Mesendoderm (in vitro differentiated cells): ENCODE results near the gene C4B.
"Not testable (repeated sequence)": the region's sequence is repeated elsewhere in the genome, so short reads cannot be mapped to it uniquely, and the experiment has no call there.

ENCODE experiments used
- DNase-seq: peaks from one replicate; pipeline ENCODE4 v3.0.0; 2013
- H2AK5ac ChIP-seq: 2 replicates; pipeline ENCODE4 v1.6.1; 2013; ENCODE audit warnings: low read length, inconsistent platforms
- H2BK120ac ChIP-seq: 2 replicates; pipeline ENCODE4 v1.6.1; 2013; ENCODE audit warnings: low read depth, mild to moderate bottlenecking, low read length, moderate library complexity, mixed read lengths
- H2BK15ac ChIP-seq: replicated peaks from 2 replicates; pipeline ENCODE4 v1.6.1; 2013; ENCODE audit warnings: low read depth, mild to moderate bottlenecking, moderate library complexity
- H2BK5ac ChIP-seq: 2 replicates; pipeline ENCODE4 v1.6.1; 2013; ENCODE audit warnings: low read length, inconsistent platforms
- H3K18ac ChIP-seq: 2 replicates; pipeline ENCODE4 v1.6.1; 2013; ENCODE audit warnings: mild to moderate bottlenecking, low read length, mixed read lengths
- H3K23ac ChIP-seq: one replicate; pipeline ENCODE4 v1.6.1; 2013; ENCODE audit warnings: low read length
- H3K27ac ChIP-seq: 2 replicates; pipeline ENCODE4 v1.5.1; 2013; ENCODE audit warnings: low read depth, mild to moderate bottlenecking, inconsistent platforms, low read length, moderate library complexity
- H3K27me3 ChIP-seq: 2 replicates; pipeline ENCODE4 v1.6.1; 2013; ENCODE audit warnings: low read length, control low read depth, mild to moderate bottlenecking, inconsistent platforms; ENCODE audit not compliant: insufficient read depth, poor library complexity
- H3K36me3 ChIP-seq: 2 replicates; pipeline ENCODE4 v1.6.1; 2013; ENCODE audit warnings: low read length, inconsistent platforms; ENCODE audit not compliant: control insufficient read depth, insufficient read depth
- H3K4ac ChIP-seq: one replicate; pipeline ENCODE4 v1.6.1; 2013; ENCODE audit warnings: low read depth, mild to moderate bottlenecking, low read length, moderate library complexity
- H3K4me1 ChIP-seq: 2 replicates; pipeline ENCODE4 v1.6.1; 2013; ENCODE audit warnings: low read depth, low read length, inconsistent platforms; ENCODE audit not compliant: control insufficient read depth
- H3K4me2 ChIP-seq: 2 replicates; pipeline ENCODE4 v1.6.1; 2013; ENCODE audit warnings: low read length
- H3K4me3 ChIP-seq: 2 replicates; pipeline ENCODE4 v1.5.1; 2013; ENCODE audit warnings: mild to moderate bottlenecking, low read length
- H3K56ac ChIP-seq: one replicate; pipeline ENCODE4 v1.6.1; 2013; ENCODE audit warnings: low read length
- H3K79me1 ChIP-seq: 2 replicates; pipeline ENCODE4 v1.6.1; 2013; ENCODE audit warnings: low read length, inconsistent platforms
- H3K79me2 ChIP-seq: 2 replicates; pipeline ENCODE4 v1.6.1; 2013; ENCODE audit warnings: mild to moderate bottlenecking, low read length; ENCODE audit not compliant: control insufficient read depth, insufficient read depth
- H3K9ac ChIP-seq: 2 replicates; pipeline ENCODE4 v1.6.1; 2013; ENCODE audit warnings: low read length, inconsistent platforms
- H4K5ac ChIP-seq: one replicate; pipeline ENCODE4 v1.6.1; 2013; ENCODE audit warnings: low read length
- H4K8ac ChIP-seq: one replicate; pipeline ENCODE4 v1.6.1; 2013; ENCODE audit warnings: low read depth, mild to moderate bottlenecking, control low read depth, low read length, moderate library complexity
- WGBS: extraction: QIAGEN DNeasy Blood & Tissue Kit; methylation state at CpG from one replicate; pipeline ENCODE4 v1.1.7; 2013; ENCODE audit warnings: low lambda C conversion rate, missing lambda C conversion rate; ENCODE audit not compliant: insufficient coverage; ENCODE audit errors: extremely low coverage; 5-methylcytosine and 5-hydroxymethylcytosine counted together

Gene C4B

DNA sequence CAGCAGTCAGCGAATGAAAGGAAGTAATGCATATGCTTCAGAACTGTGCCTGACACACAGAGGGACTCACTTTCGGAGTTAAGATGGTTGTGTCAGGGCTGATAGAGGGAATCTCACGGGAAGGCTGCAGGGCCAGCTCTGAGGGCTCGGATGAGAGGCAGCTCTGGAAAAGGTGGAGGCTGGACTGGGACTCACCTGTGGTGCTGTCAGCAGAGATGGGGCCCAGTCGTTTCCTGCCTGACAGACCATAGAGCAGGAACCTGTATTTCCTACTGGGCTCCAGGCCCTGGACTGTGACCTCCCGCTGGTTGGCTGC is 32.9 kb downstream of the C4B start:
- no peak overlapping the region for H3K18ac ChIP-seq
- no peak overlapping the region for H3K4ac ChIP-seq
- no peaks in the 10 kb centered on the region for H3K79me1 ChIP-seq
- no peak for DNase-seq
- no peak overlapping the region for H4K8ac ChIP-seq
- H2BK15ac ChIP-seq, result no peak overlapping the region
- no peak overlapping the region for H2BK120ac ChIP-seq
- no peak overlapping the region for H2BK5ac ChIP-seq
- no peak overlapping the region for H3K4me2 ChIP-seq
- no peak overlapping the region for H3K4me3 ChIP-seq
- H3K23ac ChIP-seq, result no peak overlapping the region
- WGBS, result no CpG with 5 or more reads among the region's 6 CpGs
- H3K9ac ChIP-seq, result no peak overlapping the region
- H3K36me3 ChIP-seq, result no peaks in the 10 kb centered on the region
- no peak overlapping the region for H4K5ac ChIP-seq
- no peaks in the 10 kb centered on the region for H3K79me2 ChIP-seq
- H3K56ac ChIP-seq, result no peak overlapping the region
- no peak overlapping the region for H2AK5ac ChIP-seq
- H3K4me1 ChIP-seq, result no peaks in the 10 kb centered on the region
- no peaks in the 10 kb centered on the region for H3K27me3 ChIP-seq
- no peak overlapping the region for H3K27ac ChIP-seq

DNA sequence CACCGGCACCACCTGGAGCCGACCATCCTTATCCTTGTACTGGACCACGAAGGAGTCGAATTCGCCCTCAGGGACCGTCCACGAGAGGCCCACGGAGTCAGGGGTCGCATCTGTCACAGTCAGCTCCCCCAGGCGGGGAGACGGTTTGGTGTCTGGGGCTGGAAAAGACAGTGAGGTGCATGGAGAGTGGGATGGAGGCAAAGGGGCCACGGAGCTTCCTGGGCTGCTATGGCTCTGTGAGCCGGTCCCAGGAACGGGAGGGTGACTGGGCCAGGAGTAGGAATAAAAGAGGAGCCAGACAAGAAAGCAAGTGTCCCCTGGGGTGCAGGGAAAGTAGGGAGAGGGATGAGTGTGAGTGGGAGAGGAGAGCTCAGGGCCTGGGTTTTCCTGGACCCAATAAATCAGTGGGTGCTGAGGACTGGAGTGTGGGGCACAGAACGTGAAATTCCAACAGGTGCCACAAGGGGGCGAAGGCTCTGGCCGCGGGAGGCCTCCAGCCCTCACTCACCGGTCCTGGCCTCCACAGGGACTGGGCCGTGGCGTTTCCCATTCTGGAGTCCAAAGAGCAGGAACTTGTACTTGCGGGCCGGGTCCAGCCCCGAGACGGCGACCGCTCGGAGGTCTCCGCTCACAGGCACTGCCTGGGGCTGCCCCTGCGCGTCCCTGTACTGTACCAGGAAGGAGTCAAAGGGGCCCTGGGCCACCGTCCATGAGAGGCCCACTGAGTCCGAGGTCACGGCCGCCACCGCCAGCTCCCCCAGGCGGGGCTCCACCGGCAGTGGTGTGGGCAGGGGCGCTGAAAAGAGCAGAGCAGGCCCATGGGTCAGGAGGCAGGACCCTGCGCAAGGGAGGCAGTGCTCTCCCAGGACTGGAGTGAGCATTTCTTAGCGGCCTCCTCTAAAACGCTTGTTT is 33.5 kb downstream of the C4B start:
- H3K27me3 ChIP-seq, result no peaks in the 10 kb centered on the region
- H2BK120ac ChIP-seq, result no peak overlapping the region
- H3K4me1 ChIP-seq, result no peaks in the 10 kb centered on the region
- H3K56ac ChIP-seq, result peak overlapping the region; percentile 62
- DNase-seq, result peak; percentile 71
- H3K27ac ChIP-seq, result no peak overlapping the region
- H2BK15ac ChIP-seq, result no peak overlapping the region
- WGBS, result no CpG with 5 or more reads among the region's 42 CpGs
- H3K79me1 ChIP-seq, result no peaks in the 10 kb centered on the region
- H3K18ac ChIP-seq, result no peak overlapping the region
- no peak overlapping the region for H3K4ac ChIP-seq
- no peaks in the 10 kb centered on the region for H3K79me2 ChIP-seq
- no peaks in the 10 kb centered on the region for H3K36me3 ChIP-seq
- H3K23ac ChIP-seq, result no peak overlapping the region
- no peak overlapping the region for H2BK5ac ChIP-seq
- H3K4me2 ChIP-seq, result no peak overlapping the region
- H4K5ac ChIP-seq, result no peak overlapping the region
- no peak overlapping the region for H3K4me3 ChIP-seq
- peak overlapping the region; percentile 31 for H3K9ac ChIP-seq
- no peak overlapping the region for H4K8ac ChIP-seq
- no peak overlapping the region for H2AK5ac ChIP-seq

DNA sequence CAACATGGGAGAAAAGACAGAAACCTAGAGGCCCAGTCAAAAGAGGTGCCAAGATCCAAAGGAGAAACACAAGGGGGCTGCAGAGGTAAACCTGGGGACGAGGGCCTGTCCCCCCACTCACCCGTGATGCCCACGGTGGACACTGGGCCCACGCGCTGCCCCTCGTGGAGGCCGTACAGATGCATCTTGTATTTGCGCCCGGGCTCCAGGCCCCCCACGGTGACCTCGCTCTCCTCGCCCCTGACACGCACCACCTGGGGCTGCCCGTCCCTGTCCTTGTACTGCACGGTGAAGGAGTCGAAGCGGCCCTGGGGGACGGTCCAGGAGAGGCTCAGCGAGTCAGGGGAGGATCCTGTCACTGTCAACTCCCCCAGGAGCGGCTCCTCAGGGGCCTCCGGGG is 34.6 kb downstream of the C4B start:
- not testable (repeated sequence) for H3K56ac ChIP-seq, H3K27ac ChIP-seq, H3K18ac ChIP-seq, H3K4me3 ChIP-seq, H3K4ac ChIP-seq, H2BK5ac ChIP-seq, H2BK15ac ChIP-seq, H3K36me3 ChIP-seq, H3K27me3 ChIP-seq, H3K9ac ChIP-seq, H3K4me2 ChIP-seq, H3K79me2 ChIP-seq, DNase-seq, H2AK5ac ChIP-seq, H2BK120ac ChIP-seq, H4K5ac ChIP-seq, H3K4me1 ChIP-seq, H4K8ac ChIP-seq, H3K79me1 ChIP-seq, H3K23ac ChIP-seq
- WGBS, result no CpG with 5 or more reads among the region's 21 CpGs

DNA sequence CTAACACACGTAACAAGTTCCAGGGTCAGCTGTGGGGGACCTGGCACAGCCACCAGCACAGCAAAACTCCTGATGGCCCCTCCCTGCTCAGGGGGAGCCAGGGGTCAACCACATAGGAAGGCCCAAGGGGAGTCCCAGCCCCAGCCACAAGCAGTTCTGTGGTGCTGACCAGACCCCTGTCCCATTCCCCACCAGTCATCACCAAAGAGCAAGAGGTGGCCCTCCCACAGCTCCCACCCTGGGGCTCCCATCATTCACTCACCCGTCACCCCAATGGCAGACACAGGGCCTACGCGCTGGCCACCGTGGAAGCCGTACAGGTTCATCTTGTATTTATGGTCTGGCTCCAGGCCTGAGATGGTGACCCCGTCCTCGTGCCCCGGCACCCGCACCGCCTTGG is 35.1 kb downstream of the C4B start:
- H3K36me3 ChIP-seq, H3K4me1 ChIP-seq, H3K9ac ChIP-seq, H4K5ac ChIP-seq, H3K4me3 ChIP-seq, H3K23ac ChIP-seq, H3K18ac ChIP-seq, H3K27ac ChIP-seq, H3K4me2 ChIP-seq, H3K79me2 ChIP-seq, DNase-seq, H3K27me3 ChIP-seq, H2BK5ac ChIP-seq, H2BK15ac ChIP-seq, H2BK120ac ChIP-seq, H2AK5ac ChIP-seq, H3K56ac ChIP-seq, H3K79me1 ChIP-seq, H4K8ac ChIP-seq, H3K4ac ChIP-seq: not testable (repeated sequence)
- no CpG with 5 or more reads among the region's 11 CpGs for WGBS

DNA sequence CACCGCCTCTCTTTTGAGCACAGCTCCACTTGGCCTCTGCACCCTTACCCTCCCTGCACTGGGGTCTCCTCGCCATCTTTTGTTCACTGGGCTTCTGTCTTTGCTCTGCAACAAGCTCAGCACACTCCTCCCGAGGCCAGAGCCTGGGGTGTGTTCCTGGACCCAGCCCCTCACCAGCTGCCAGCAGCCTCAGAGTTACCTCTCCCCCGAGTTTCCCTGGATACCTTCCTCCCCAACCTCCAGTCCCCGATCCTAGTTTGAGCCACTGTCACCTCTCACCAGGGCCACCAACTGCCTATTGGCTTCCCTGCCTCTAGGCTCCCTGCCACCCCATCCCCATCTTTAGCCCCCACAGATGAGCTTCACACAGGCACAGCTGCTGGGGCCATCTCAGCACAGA is 36.0 kb downstream of the C4B start:
- Histone ChIP-seq H3K56ac (no peak overlapping the region), H3K23ac (no peak overlapping the region), H3K27ac (no peak overlapping the region), H3K4me1 (no peaks in the 10 kb centered on the region), H3K4me2 (no peak overlapping the region), H2AK5ac (no peak overlapping the region), H3K27me3 (no peaks in the 10 kb centered on the region), H2BK120ac (no peak overlapping the region), H2BK5ac (no peak overlapping the region), H3K4ac (no peak overlapping the region), H2BK15ac (no peak overlapping the region), H3K18ac (no peak overlapping the region), H4K5ac (no peak overlapping the region), H4K8ac (no peak overlapping the region), H3K79me2 (no peaks in the 10 kb centered on the region), H3K79me1 (no peaks in the 10 kb centered on the region), H3K36me3 (no peaks in the 10 kb centered on the region), H3K4me3 (no peak overlapping the region), H3K9ac (no peak overlapping the region)
- no peak for DNase-seq
- no CpG with 5 or more reads among the region's 5 CpGs for WGBS

DNA sequence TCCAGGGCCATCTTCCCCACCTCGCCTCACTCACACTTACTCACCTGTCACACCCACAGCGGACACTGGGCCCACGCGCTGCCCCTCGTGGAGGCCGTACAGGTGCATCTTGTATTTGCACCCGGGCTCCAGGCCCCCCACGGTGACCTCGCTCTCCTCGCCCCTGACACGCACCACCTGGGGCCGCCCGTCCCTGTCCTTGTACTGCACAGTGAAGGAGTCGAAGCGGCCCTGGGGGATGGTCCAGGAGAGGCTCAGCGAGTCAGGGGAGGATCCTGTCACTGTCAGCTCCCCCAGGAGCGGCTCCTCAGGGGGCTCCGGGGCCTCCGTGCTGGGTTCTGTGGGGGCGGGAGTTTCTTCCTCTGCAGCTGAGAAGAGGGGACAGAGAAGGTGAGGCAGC is 38.0 kb downstream of the C4B start:
- not testable (repeated sequence) for H3K4ac ChIP-seq, DNase-seq

More for the DNA sequence above, 38.0 kb downstream of the C4B start:
- H3K23ac ChIP-seq, H2BK5ac ChIP-seq, H3K79me1 ChIP-seq, H3K56ac ChIP-seq, H3K4me1 ChIP-seq, H2BK120ac ChIP-seq, H3K27ac ChIP-seq, H3K36me3 ChIP-seq, H3K4me3 ChIP-seq, H3K18ac ChIP-seq, H3K9ac ChIP-seq, H4K8ac ChIP-seq, H3K4me2 ChIP-seq, H2BK15ac ChIP-seq, H3K27me3 ChIP-seq, H2AK5ac ChIP-seq, H4K5ac ChIP-seq, H3K79me2 ChIP-seq: not testable (repeated sequence)
- WGBS, result no CpG with 5 or more reads among the region's 20 CpGs
